Erythroblast (primary cell): ENCODE data around the gene SLC9B2.

Source experiments
- DNase-seq, 2 experiments: peaks; one replicate each; lab custom pipeline; 2025; lab: John Stamatoyannopoulos, UW
- GATA1 ChIP-seq: IDR thresholded peaks from 2 replicates; pipeline ENCODE4 v1.6.1; 2011; ENCODE audit warnings: low read depth, mild to moderate bottlenecking, control low read depth, low read length, moderate library complexity
- POLR2A ChIP-seq: IDR thresholded peaks from 2 replicates; pipeline ENCODE4 v1.6.1; 2011; ENCODE audit warnings: mild to moderate bottlenecking, low read length

Gene SLC9B2

GRCh38 chr4:103092245-103092644 is 15.7 kb upstream of the SLC9B2 start:
- DNase-seq, result no peak
- TF ChIP-seq GATA1 (no peak), POLR2A (no peak)

- DNase-seq, result peak; percentile 77 to 84
Measured at GRCh38 chr4:103091601-103092223, 15.2 kb upstream of the SLC9B2 start.

GRCh38 chr4:103089481-103089880 is 12.9 kb upstream of the SLC9B2 start:
- DNase-seq, result no peak
- TF ChIP-seq GATA1 (no peak), POLR2A (no peak)

More at GRCh38 chr4:103091601-103092223, 15.2 kb upstream of the SLC9B2 start:
- TF ChIP-seq GATA1, result no peak
- no peak for TF ChIP-seq POLR2A

GRCh38 chr4:103086551-103086950 is 10.0 kb upstream of the SLC9B2 start:
- DNase-seq, result no peak
- TF ChIP-seq POLR2A, result no peak
- TF ChIP-seq GATA1, result no peak

GRCh38 chr4:103085555-103086196 is 9.1 kb upstream of the SLC9B2 start:
- no peak for TF ChIP-seq GATA1
- TF ChIP-seq POLR2A, result no peak
- no peak for DNase-seq

GRCh38 chr4:103079621-103080020 is 3.1 kb upstream of the SLC9B2 start:
- TF ChIP-seq GATA1 (no peak), POLR2A (no peak)
- DNase-seq, result no peak

- DNase-seq, result peak; percentile 87 to 89
- TF ChIP-seq GATA1 (no peak), POLR2A (peak; percentile 81)
Measured at GRCh38 chr4:103075894-103076746, 441 bp downstream of the SLC9B2 start.

- DNase-seq, result peak; percentile 35 to 50
- TF ChIP-seq GATA1 (no peak), POLR2A (no peak)
Measured at GRCh38 chr4:103075435-103075893, 1.1 kb downstream of the SLC9B2 start.

- DNase-seq, result peak in 1 of 2 experiments; percentile 7
- TF ChIP-seq GATA1, result no peak
- TF ChIP-seq POLR2A, result no peak
Measured at GRCh38 chr4:103074744-103075434, 1.7 kb downstream of the SLC9B2 start.

GRCh38 chr4:103073792-103074438 is 2.6 kb downstream of the SLC9B2 start:
- DNase-seq, result no peak
- no peak for TF ChIP-seq POLR2A
- TF ChIP-seq GATA1, result no peak

GRCh38 chr4:103067841-103068547 is 8.6 kb downstream of the SLC9B2 start:
- no peak for DNase-seq
- no peak for TF ChIP-seq POLR2A
- TF ChIP-seq GATA1, result no peak

GRCh38 chr4:103060453-103061148 is 16.0 kb downstream of the SLC9B2 start:
- TF ChIP-seq GATA1 (no peak), POLR2A (no peak)
- no peak for DNase-seq
